H9 (cell line): ENCODE measurements around the gene CHID1. TPM values are rescaled to one million over a fixed set of nuclear protein-coding genes. Genes with fewer than 3 reads are reported as not detected.

ENCODE experiments used
- DNase-seq: peaks from one replicate; pipeline ENCODE4 v3.0.0-alpha.2; 2017
- H2AFZ ChIP-seq: one replicate; pipeline ENCODE4 v1.6.1; 2013; ENCODE audit warnings: mild to moderate bottlenecking, low read length, control low read depth, moderate library complexity
- H2AK5ac ChIP-seq: 2 replicates; pipeline ENCODE4 v1.6.1; 2013; ENCODE audit warnings: low read length, control low read depth, mixed read lengths; ENCODE audit not compliant: insufficient read length
- H2BK120ac ChIP-seq: one replicate; pipeline ENCODE4 v1.6.1; 2013; ENCODE audit warnings: low read depth, mild to moderate bottlenecking, low read length, control low read depth, inconsistent platforms; ENCODE audit not compliant: poor library complexity, severe bottlenecking
- H2BK12ac ChIP-seq: 2 replicates; pipeline ENCODE4 v1.6.1; 2013; ENCODE audit warnings: low read length, control low read depth, mixed read lengths, low read depth; ENCODE audit not compliant: insufficient read length
- H2BK15ac ChIP-seq: 2 replicates; pipeline ENCODE4 v1.6.1; 2013; ENCODE audit warnings: low read depth, low read length, control low read depth
- H2BK20ac ChIP-seq: one replicate; pipeline ENCODE4 v1.6.1; 2013; ENCODE audit warnings: low read depth, mild to moderate bottlenecking, low read length, control low read depth, inconsistent platforms; ENCODE audit not compliant: poor library complexity, severe bottlenecking
- H2BK5ac ChIP-seq: 2 replicates; pipeline ENCODE4 v1.6.1; 2013; ENCODE audit warnings: low read length, control low read depth, mixed read lengths; ENCODE audit not compliant: insufficient read length
- H3K14ac ChIP-seq: 2 replicates; pipeline ENCODE4 v1.6.1; 2013; ENCODE audit warnings: low read length, control low read depth; ENCODE audit not compliant: insufficient read depth
- H3K18ac ChIP-seq: 2 replicates; pipeline ENCODE4 v1.6.1; 2013; ENCODE audit warnings: low read depth, mild to moderate bottlenecking, mixed read lengths, low read length, control low read depth; ENCODE audit not compliant: insufficient read length
- H3K23ac ChIP-seq: 2 replicates; pipeline ENCODE4 v1.6.1; 2013; ENCODE audit warnings: low read length, control low read depth, mixed read lengths, low read depth; ENCODE audit not compliant: insufficient read length
- H3K23me2 ChIP-seq: 2 replicates; pipeline ENCODE4 v1.6.1; 2013; ENCODE audit warnings: low read depth, mild to moderate bottlenecking, mixed read lengths, low read length, control low read depth; ENCODE audit not compliant: insufficient read length, poor library complexity, severe bottlenecking
- H3K27ac ChIP-seq: 2 replicates; pipeline ENCODE4 v1.5.1; 2013; ENCODE audit warnings: low read length, control low read depth, mixed read lengths, low read depth; ENCODE audit not compliant: insufficient read length
- H3K27me3 ChIP-seq: 2 replicates; pipeline ENCODE4 v1.6.1; 2013; ENCODE audit warnings: low read length, control low read depth, inconsistent platforms; ENCODE audit not compliant: insufficient read depth
- H3K4ac ChIP-seq: 2 replicates; pipeline ENCODE4 v1.6.1; 2013; ENCODE audit warnings: low read depth, mild to moderate bottlenecking, control low read depth, inconsistent platforms, low read length, moderate library complexity
- H3K4me1 ChIP-seq: 2 replicates; pipeline ENCODE4 v1.6.1; 2013; ENCODE audit warnings: low read length, control low read depth, inconsistent platforms; ENCODE audit not compliant: insufficient read depth
- H3K4me2 ChIP-seq: 2 replicates; pipeline ENCODE4 v1.6.1; 2013; ENCODE audit warnings: low read length, control low read depth, mixed read lengths; ENCODE audit not compliant: insufficient read length, insufficient read depth
- H3K56ac ChIP-seq: 2 replicates; pipeline ENCODE4 v1.6.1; 2013; ENCODE audit warnings: low read depth, mild to moderate bottlenecking, mixed read lengths, low read length, control low read depth; ENCODE audit not compliant: insufficient read length
- H3K79me1 ChIP-seq: 2 replicates; pipeline ENCODE4 v1.6.1; 2013; ENCODE audit warnings: low read depth, mild to moderate bottlenecking, moderate library complexity, low read length, control low read depth, inconsistent platforms; ENCODE audit not compliant: insufficient read depth, poor library complexity, severe bottlenecking
- H3K79me2 ChIP-seq: 2 replicates; pipeline ENCODE4 v1.6.1; 2013; ENCODE audit warnings: low read length, control low read depth, inconsistent platforms; ENCODE audit not compliant: insufficient read depth
- H3K9ac ChIP-seq: 2 replicates; pipeline ENCODE4 v1.6.1; 2013; ENCODE audit warnings: low read length, control low read depth, mixed read lengths; ENCODE audit not compliant: insufficient read length; ENCODE audit errors: extremely low read depth
- H3K9me3 ChIP-seq: one replicate; pipeline ENCODE4 v1.6.1; 2013; ENCODE audit warnings: low read depth, low read length, inconsistent platforms; ENCODE audit not compliant: control insufficient read depth
- H3T11ph ChIP-seq: one replicate; pipeline ENCODE4 v1.6.1; 2013; ENCODE audit warnings: mild to moderate bottlenecking, low read length, control low read depth, inconsistent platforms
- H4K20me1 ChIP-seq: one replicate; pipeline ENCODE4 v1.6.1; 2013; ENCODE audit not compliant: control insufficient read depth, insufficient read length, insufficient read depth
- H4K5ac ChIP-seq: 2 replicates; pipeline ENCODE4 v1.6.1; 2013; ENCODE audit warnings: low read depth, mild to moderate bottlenecking, mixed read lengths, low read length, control low read depth; ENCODE audit not compliant: insufficient read length
- H4K8ac ChIP-seq: replicated peaks from 2 replicates; pipeline ENCODE4 v1.6.1; 2013; ENCODE audit warnings: low read length, control low read depth, mixed read lengths, low read depth; ENCODE audit not compliant: insufficient read length
- H4K91ac ChIP-seq: 2 replicates; pipeline ENCODE4 v1.6.1; 2013; ENCODE audit warnings: low read depth, mild to moderate bottlenecking, moderate library complexity, mixed read lengths, low read length, control low read depth; ENCODE audit not compliant: insufficient read length
- H3K27ac Mint-ChIP-seq, 3 experiments: 2 replicates in 2 of 3; 3 replicates in 1 of 3; pipeline ENCODE4 v1.8.0; 2020 to 2021; ENCODE audit warnings: mixed read lengths in 3 of 3, mild to moderate bottlenecking in 1 of 3, moderate library complexity in 1 of 3
- H3K27me3 Mint-ChIP-seq: 2 replicates; pipeline ENCODE4 v1.8.0; 2021; ENCODE audit warnings: low read depth, mild to moderate bottlenecking, moderate library complexity, mixed read lengths
- H3K36me3 Mint-ChIP-seq, 3 experiments: 2 replicates in 2 of 3; 3 replicates in 1 of 3; pipeline ENCODE4 v1.8.0; 2020 to 2021; ENCODE audit warnings: low read depth in 3 of 3, mixed read lengths in 3 of 3; ENCODE audit not compliant: insufficient read depth in 1 of 3
- H3K4me1 Mint-ChIP-seq, 2 experiments: 2 replicates each; pipeline ENCODE4 v1.8.0; 2020; ENCODE audit warnings: mixed read lengths in 2 of 2
- H3K4me3 Mint-ChIP-seq, 2 experiments: 2 replicates in 1 of 2; 3 replicates in 1 of 2; pipeline ENCODE4 v1.8.0; 2020 to 2021; ENCODE audit warnings: mild to moderate bottlenecking in 2 of 2, mixed read lengths in 2 of 2, moderate library complexity in 1 of 2
- H3K9me3 Mint-ChIP-seq, 2 experiments: 2 replicates in 1 of 2; 3 replicates in 1 of 2; pipeline ENCODE4 v1.8.0; 2020; ENCODE audit warnings: mild to moderate bottlenecking in 2 of 2, mixed read lengths in 2 of 2, moderate library complexity in 1 of 2
- CTCF ChIP-seq: fragments of 200-600 bp; sonication (generic); conservative IDR thresholded peaks from 3 replicates; pipeline ENCODE4 v1.8.0; 2021; ENCODE audit warnings: antibody characterized with exemption, mild to moderate bottlenecking
- WGBS: extraction: QIAGEN DNeasy Blood & Tissue Kit; methylation state at CpG from one replicate; pipeline ENCODE4 v1.1.7; 2013; ENCODE audit warnings: missing lambda C conversion rate, low lambda C conversion rate, mixed read lengths; ENCODE audit not compliant: insufficient read length; ENCODE audit errors: extremely low coverage; 5-methylcytosine and 5-hydroxymethylcytosine counted together
- total RNA-seq: library from RNA; stranded (reverse); gene quantifications from 2 replicates; pipeline ENCODE4 v1.2.1, GENCODE V29; 2021

CHID1 gene
- total RNA-seq, 1 experiment from 2014 or later, result 89.4 TPM

- H3K79me1 ChIP-seq, result peaks cover 6% of the 10 kb centered on the region
- no peak overlapping the region for H3K56ac ChIP-seq
- H2AFZ ChIP-seq, result no peak overlapping the region
- H3K23me2 ChIP-seq, result peaks cover 18% of the 10 kb centered on the region
- H2BK20ac ChIP-seq, result no peak overlapping the region
- no peak overlapping the region for H2BK5ac ChIP-seq
- H3K27me3 ChIP-seq, result no peaks in the 10 kb centered on the region
- Mint-ChIP-seq H3K27ac (no peak overlapping the region; a peak in 1 of 7 replicates), H3K9me3 (no peaks in the 10 kb centered on the region; a peak in 1 of 5 replicates), H3K27me3 (no peaks in the 10 kb centered on the region), H3K4me1 (peaks cover 9 to 14% of the 10 kb centered on the region in 2 experiments), H3K36me3 (peaks cover 10 to 47% (median 35%) of the 10 kb centered on the region in 3 experiments; a peak in 6 of 7 replicates), H3K4me3 (peak overlapping the region in 1 of 2 experiments; percentile 31; a peak in 1 of 5 replicates)
- no peak overlapping the region for H3T11ph ChIP-seq
- no peak overlapping the region for H2BK12ac ChIP-seq
- H2AK5ac ChIP-seq, result no peak overlapping the region
- H3K23ac ChIP-seq, result no peak overlapping the region
- no peak overlapping the region for H3K9ac ChIP-seq
- H4K5ac ChIP-seq, result no peak overlapping the region
- no peak overlapping the region for H4K8ac ChIP-seq
- peaks cover 3% of the 10 kb centered on the region for H4K20me1 ChIP-seq
- peaks cover 3% of the 10 kb centered on the region; the same call in 1 of the 2 replicates for H3K79me2 ChIP-seq
- H3K18ac ChIP-seq, result no peak overlapping the region
- no peak overlapping the region for H3K27ac ChIP-seq
- H3K14ac ChIP-seq, result no peak overlapping the region
- H4K91ac ChIP-seq, result no peak overlapping the region
- no peak for DNase-seq
- TF ChIP-seq CTCF, result no peak
- no peak overlapping the region for H3K4me2 ChIP-seq
- H2BK120ac ChIP-seq, result no peak overlapping the region
- no peak overlapping the region for H2BK15ac ChIP-seq
- H3K4me1 ChIP-seq, result no peaks in the 10 kb centered on the region; the same call in 1 of the 2 replicates
- no peak overlapping the region for H3K4ac ChIP-seq
- H3K9me3 ChIP-seq, result no peaks in the 10 kb centered on the region
- no CpG with 5 or more reads among the region's 5 CpGs for WGBS
Observed at GRCh38 chr11:908273-908672, 2.3 kb downstream of the CHID1 start.
